Psoas muscle (tissue), 8 donors: Measurements from ENCODE around the gene IL17RB. TPM values are rescaled to one million over a fixed set of nuclear protein-coding genes. Genes with fewer than 3 reads are reported as not detected.

ENCODE experiments used
- ATAC-seq, 4 donors: fragments of 200-7000 bp; cut with Tn5 transposase; one replicate each; pipeline ENCODE4 v1.9.1; 2020; ENCODE audit warnings: moderate library complexity in 3 of 4, mild to moderate bottlenecking in 2 of 4
- DNase-seq, 2 donors: peaks; one replicate each; pipeline ENCODE4 v3.0.0-alpha.2; 2020
- H3K27ac ChIP-seq: fragments of 200-600 bp; one replicate; pipeline ENCODE4 v1.8.0; 2022
- H3K27me3 ChIP-seq, 3 donors: fragments of 200-600 bp in 1 of 3; one replicate each; pipeline versions ENCODE4 v1.6.1 to v1.8.0; 2013 to 2022; ENCODE audit warnings: low read length in 2 of 3, mild to moderate bottlenecking in 2 of 3, moderate library complexity in 1 of 3; ENCODE audit not compliant: insufficient read depth in 3 of 3
- H3K36me3 ChIP-seq, 2 donors: fragments of 200-600 bp in 1 of 2; one replicate each; pipeline versions ENCODE4 v1.6.1 to v1.8.0; 2013 to 2022; ENCODE audit warnings: low read depth in 1 of 2, mild to moderate bottlenecking in 1 of 2, moderate library complexity in 1 of 2; ENCODE audit not compliant: insufficient read depth in 1 of 2
- H3K4me1 ChIP-seq: fragments of 200-600 bp; one replicate; pipeline ENCODE4 v1.8.0; 2022
- H3K4me3 ChIP-seq: fragments of 200-600 bp; one replicate; pipeline ENCODE4 v1.8.0; 2022; ENCODE audit warnings: mild to moderate bottlenecking
- H3K9me3 ChIP-seq: fragments of 200-600 bp; one replicate; pipeline ENCODE4 v1.8.0; 2022
- CTCF ChIP-seq: fragments of 200-600 bp; IDR thresholded peaks from one replicate; pipeline ENCODE4 v1.8.0; 2022; ENCODE audit warnings: antibody characterized with exemption
- WGBS, 3 donors: extraction: QIAGEN DNeasy Blood & Tissue Kit; methylation state at CpG; one replicate each; pipeline versions ENCODE4 v1.1.6 to v1.1.7; 2013; 5-methylcytosine and 5-hydroxymethylcytosine counted together
- intact Hi-C, 2 donors: fragments of 100-400 bp; cut with DNase I; formaldehyde crosslinking; loops; one replicate each; pipeline versions ENCODE4 v1.11.0 to v1.14.2; 2022
- polyA plus RNA-seq, 3 donors: library from polyadenylated mRNA; stranded (reverse); fragments of 200-250 nt; gene quantifications; one replicate each; pipeline ENCODE4 v1.2.3, GENCODE V29; 2013
- total RNA-seq, 4 donors: library from RNA; stranded (reverse); fragmentation: NEBNext Ultra II Directional in 2 of 4; extraction: Animal tissue kit (Norgen Biotek cat#: 25700) in 2 of 4; gene quantifications; one replicate each; pipeline versions ENCODE4 v1.2.1 to v1.2.4, GENCODE V29; 2021 to 2023
- donor health status: healthy with polysubstance abuse.
- donor health status: DM: no; HTN: no; CAD: no; lungs with moderate emphysema.
- donor health status: Bipolar disorder and iron deficiency.
- donor health status: healthy.
- donor health status: DM: yes; HTN: yes; CAD: no.
- donor health status: DM: no; HTN: no; CAD: no.
- donor health status: DM: no; HTN: no; CAD: no.
- donor health status: DM: yes; HTN: yes; CAD: no.

IL17RB gene
- total and polyA plus RNA-seq, 7 donors = 0.08 to 1.3 (median 0.96) TPM

- Histone ChIP-seq H3K27ac (no peak overlapping the region), H3K9me3 (no peaks in the 10 kb centered on the region), H3K36me3 (no peaks in the 10 kb centered on the region), H3K27me3 (no peaks in the 10 kb centered on the region), H3K4me1 (peaks cover 6% of the 10 kb centered on the region), H3K4me3 (no peak overlapping the region)
- no peak for TF ChIP-seq CTCF
- DNase-seq (no peak), ATAC-seq (no peak)
- 42 to 77% (median 71%) methylated on average over 1 of the region's 1 CpG for WGBS, 3 donors
- intact Hi-C loops = no loop called here
These were observed 20.3 kb upstream of the IL17RB start for GRCh38 chr3:53826048-53826447.

- Histone ChIP-seq H3K27me3 (no peaks in the 10 kb centered on the region), H3K4me1 (no peaks in the 10 kb centered on the region), H3K27ac (no peak overlapping the region), H3K4me3 (no peak overlapping the region), H3K36me3 (no peaks in the 10 kb centered on the region), H3K9me3 (no peaks in the 10 kb centered on the region)
- WGBS, 3 donors = 81 to 100% (median 88%) methylated on average over 1 of the region's 1 CpG
- intact Hi-C loops = no loop called here
- TF ChIP-seq CTCF = no peak
- ATAC-seq (no peak), DNase-seq (no peak)
These were observed 17.8 kb upstream of the IL17RB start for GRCh38 chr3:53828581-53828980.

- no peak for TF ChIP-seq CTCF
- no peaks in the 10 kb centered on the region for H3K4me1 ChIP-seq
- DNase-seq (no peak), ATAC-seq (no peak)
- H3K27ac ChIP-seq = no peak overlapping the region
- no peaks in the 10 kb centered on the region for H3K9me3 ChIP-seq
- no peaks in the 10 kb centered on the region for H3K27me3 ChIP-seq
- intact Hi-C loops = no loop called here
- WGBS, 3 donors = 73 to 87% (median 83%) methylated on average over 2 of the region's 2 CpGs
- H3K4me3 ChIP-seq = no peak overlapping the region
- H3K36me3 ChIP-seq = no peaks in the 10 kb centered on the region
These were observed 16.8 kb upstream of the IL17RB start for GRCh38 chr3:53829605-53830004.

- Histone ChIP-seq H3K36me3 (no peaks in the 10 kb centered on the region), H3K4me3 (no peak overlapping the region), H3K27me3 (no peaks in the 10 kb centered on the region), H3K4me1 (no peaks in the 10 kb centered on the region), H3K9me3 (no peaks in the 10 kb centered on the region), H3K27ac (no peak overlapping the region)
- WGBS, 3 donors = 87 to 89% (median 88%) methylated on average over 6 of the region's 6 CpGs
- no peak for ATAC-seq
- intact Hi-C loops = no loop called here
- TF ChIP-seq CTCF = no peak
- DNase-seq = no peak
These were observed 15.4 kb upstream of the IL17RB start for GRCh38 chr3:53830944-53831343.

- ATAC-seq = no peak
- no peak for TF ChIP-seq CTCF
- intact Hi-C loops = no loop called here
- no peaks in the 10 kb centered on the region for H3K36me3 ChIP-seq
- WGBS, 3 donors = 88 to 94% (median 92%) methylated on average over 9 of the region's 9 CpGs
- no peaks in the 10 kb centered on the region for H3K9me3 ChIP-seq
- H3K4me1 ChIP-seq = no peaks in the 10 kb centered on the region
- DNase-seq = no peak
- H3K27me3 ChIP-seq = no peaks in the 10 kb centered on the region
- H3K4me3 ChIP-seq = no peak overlapping the region
- no peak overlapping the region for H3K27ac ChIP-seq
These were observed 13.2 kb upstream of the IL17RB start for GRCh38 chr3:53833053-53833645.
